ENCODE data around the gene NEUROD1.

NEUROD1 gene

GRCh38 chr2:181697126-181697525, 16.8 kb upstream of the NEUROD1 start:
- Histone ChIP-seq H4K20me1 (no peaks in the 10 kb centered on the region), H3K27me3 (no peaks in the 10 kb centered on the region), H3K27ac (peak overlapping the region in 9 of 11 experiments; percentile 22 to 86 (median 80); a peak in 17 of 22 replicates), H3K36me3 (no peaks in the 10 kb centered on the region), H3K9ac (peak overlapping the region in 4 of 11 experiments; percentile 39 to 60 (median 52); a peak in 6 of 22 replicates), H3K4me1 (peaks cover 10 to 36% (median 23%) of the 10 kb centered on the region in 10 experiments), H3K4me3 (peak overlapping the region in 1 of 10 experiments; percentile 37; a peak in 1 of 20 replicates), H3K4me2 (peak overlapping the region in 10 of 11 experiments; percentile 57 to 82 (median 72); a peak in 17 of 22 replicates), H3K9me3 (replicated peaks in 1 of 11) (peaks cover 0 to 10% (median under 1%) of the 10 kb centered on the region in 11 experiments; a peak in 6 of 22 replicates)
- peak in 2 of 11 experiments; percentile 28 to 44; a peak in 1 of 22 replicates for TF ChIP-seq Cebpa-rat (IDR thresholded peaks at IDR 0.05)

GRCh38 chr2:181694271-181694670, 14.0 kb upstream of the NEUROD1 start:
- H3K36me3 ChIP-seq = no peaks in the 10 kb centered on the region
- H3K4me2 ChIP-seq = no peak overlapping the region
- no peak for TF ChIP-seq Cebpa-rat (IDR thresholded peaks at IDR 0.05)
- no peak overlapping the region for H3K9ac ChIP-seq
- no peaks in the 10 kb centered on the region for H4K20me1 ChIP-seq
- H3K4me1 ChIP-seq = peaks cover 10 to 36% (median 23%) of the 10 kb centered on the region in 10 experiments
- peaks cover 0 to 10% (median 0%) of the 10 kb centered on the region in 11 experiments; a peak in 1 of 22 replicates for H3K9me3 ChIP-seq (replicated peaks in 1 of 11)
- no peak overlapping the region for H3K27ac ChIP-seq
- H3K27me3 ChIP-seq = no peaks in the 10 kb centered on the region
- no peak overlapping the region for H3K4me3 ChIP-seq

GRCh38 chr2:181690860-181691259, 10.5 kb upstream of the NEUROD1 start:
- no peak overlapping the region for H3K4me2 ChIP-seq
- no peaks in the 10 kb centered on the region for H3K9me3 ChIP-seq (replicated peaks in 1 of 11)
- peaks cover 0 to 14% (median 6%) of the 10 kb centered on the region in 10 experiments; a peak in 10 of 20 replicates for H3K4me1 ChIP-seq
- no peak overlapping the region for H3K27ac ChIP-seq
- H3K4me3 ChIP-seq = no peak overlapping the region
- no peaks in the 10 kb centered on the region for H4K20me1 ChIP-seq
- TF ChIP-seq Cebpa-rat (IDR thresholded peaks at IDR 0.05) = no peak
- H3K9ac ChIP-seq = no peak overlapping the region
- no peaks in the 10 kb centered on the region for H3K27me3 ChIP-seq
- H3K36me3 ChIP-seq = no peaks in the 10 kb centered on the region

DNA sequence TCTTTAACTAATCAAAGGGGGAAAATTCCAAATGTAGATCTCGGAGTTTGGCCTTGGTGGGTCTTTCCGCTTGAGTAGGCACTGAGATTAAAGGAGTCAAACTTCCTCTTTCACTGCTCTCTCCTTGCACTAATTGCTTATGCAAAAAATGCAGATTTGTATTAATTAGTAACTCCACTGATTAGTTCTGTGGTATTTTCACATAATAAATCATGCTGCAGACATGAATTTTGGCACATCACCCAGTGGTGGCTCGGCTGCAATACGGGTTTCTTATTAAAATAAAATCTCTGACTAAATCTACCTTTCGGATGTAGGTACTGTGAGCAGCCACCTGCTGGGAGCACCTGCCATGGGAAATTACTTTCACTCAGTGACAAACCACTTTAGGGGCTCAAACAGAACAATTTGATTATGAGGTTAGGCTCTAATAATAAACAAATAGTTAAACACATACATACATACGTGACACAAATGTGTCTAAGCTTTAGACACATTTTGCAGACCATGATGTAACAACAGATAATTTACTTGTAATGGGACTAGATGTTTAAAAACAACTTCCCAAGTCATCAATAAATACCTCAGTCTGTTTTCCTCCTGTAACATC, 6.4 kb upstream of the NEUROD1 start:
- no peak overlapping the region for H3K27ac ChIP-seq
- H4K20me1 ChIP-seq = no peaks in the 10 kb centered on the region
- no peak overlapping the region for H3K9ac ChIP-seq
- peaks cover 18 to 35% (median 29%) of the 10 kb centered on the region in 11 experiments for H3K9me3 ChIP-seq (replicated peaks in 1 of 11)
- no peak for TF ChIP-seq Cebpa-rat (IDR thresholded peaks at IDR 0.05)
- no peak overlapping the region for H3K4me3 ChIP-seq
- peaks cover 0 to 4% (median 0%) of the 10 kb centered on the region in 11 experiments; a peak in 1 of 22 replicates for H3K36me3 ChIP-seq
- peak overlapping the region in 2 of 11 experiments; percentile 5 to 18; a peak in 1 of 22 replicates for H3K4me2 ChIP-seq
- peaks cover 14 to 34% (median 30%) of the 10 kb centered on the region in 11 experiments for H3K27me3 ChIP-seq
- H3K4me1 ChIP-seq = peaks cover 0 to 25% (median 11%) of the 10 kb centered on the region in 10 experiments; a peak in 11 of 20 replicates

GRCh38 chr2:181685150-181685688, 4.9 kb upstream of the NEUROD1 start:
- Histone ChIP-seq H4K20me1 (no peaks in the 10 kb centered on the region), H3K9me3 (replicated peaks in 1 of 11) (peaks cover 31 to 50% (median 43%) of the 10 kb centered on the region in 11 experiments), H3K27ac (no peak overlapping the region), H3K4me3 (no peak overlapping the region), H3K9ac (no peak overlapping the region), H3K27me3 (peaks cover 14 to 44% (median 38%) of the 10 kb centered on the region in 11 experiments), H3K36me3 (peaks cover 0 to 4% (median 0%) of the 10 kb centered on the region in 11 experiments; a peak in 1 of 22 replicates), H3K4me1 (peaks cover 0 to 25% (median 11%) of the 10 kb centered on the region in 10 experiments; a peak in 11 of 20 replicates), H3K4me2 (peak overlapping the region in 5 of 11 experiments; percentile 9 to 31 (median 24); a peak in 5 of 22 replicates)
- TF ChIP-seq Cebpa-rat (IDR thresholded peaks at IDR 0.05) = no peak

GRCh38 chr2:181684454-181685149, 4.3 kb upstream of the NEUROD1 start:
- no peak overlapping the region for H3K9ac ChIP-seq
- H3K27ac ChIP-seq = no peak overlapping the region
- no peak for TF ChIP-seq Cebpa-rat (IDR thresholded peaks at IDR 0.05)
- peaks cover 35 to 56% (median 48%) of the 10 kb centered on the region in 11 experiments for H3K9me3 ChIP-seq (replicated peaks in 1 of 11)
- H3K4me3 ChIP-seq = no peak overlapping the region
- H3K4me2 ChIP-seq = peak overlapping the region in 5 of 11 experiments; percentile 9 to 31 (median 24); a peak in 6 of 22 replicates
- H3K36me3 ChIP-seq = peaks cover 0 to 4% (median 0%) of the 10 kb centered on the region in 11 experiments; a peak in 1 of 22 replicates
- no peaks in the 10 kb centered on the region for H4K20me1 ChIP-seq
- peaks cover 0 to 25% (median 11%) of the 10 kb centered on the region in 10 experiments; a peak in 11 of 20 replicates for H3K4me1 ChIP-seq
- H3K27me3 ChIP-seq = peaks cover 14 to 44% (median 38%) of the 10 kb centered on the region in 11 experiments

- Histone ChIP-seq H3K27me3 (peaks cover 14 to 44% (median 38%) of the 10 kb centered on the region in 11 experiments), H3K4me2 (no peak overlapping the region; a peak in 1 of 22 replicates)
Observed at GRCh38 chr2:181683518-181684453, 3.5 kb upstream of the NEUROD1 start.

More at GRCh38 chr2:181683518-181684453, 3.5 kb upstream of the NEUROD1 start:
- TF ChIP-seq Cebpa-rat (IDR thresholded peaks at IDR 0.05) = no peak
- no peak overlapping the region for H3K27ac ChIP-seq
- no peak overlapping the region; a peak in 1 of 20 replicates for H3K4me3 ChIP-seq
- peaks cover 0 to 25% (median 11%) of the 10 kb centered on the region in 10 experiments; a peak in 11 of 20 replicates for H3K4me1 ChIP-seq
- peaks cover 43 to 64% (median 56%) of the 10 kb centered on the region in 11 experiments for H3K9me3 ChIP-seq (replicated peaks in 1 of 11)
- no peaks in the 10 kb centered on the region for H4K20me1 ChIP-seq
- no peak overlapping the region for H3K9ac ChIP-seq
- peaks cover 0 to 4% (median 0%) of the 10 kb centered on the region in 11 experiments; a peak in 1 of 22 replicates for H3K36me3 ChIP-seq
